Measurements from ENCODE around the gene DNM1L.

Gene DNM1L

GRCh38 chr12:32743264-32743663 lies 64.2 kb downstream of the DNM1L start:
- TF ChIP-seq CTCF (IDR thresholded peaks at IDR 0.05), result no peak

- no peak for TF ChIP-seq CTCF (IDR thresholded peaks at IDR 0.05)
Measured at GRCh38 chr12:32753605-32754004, 74.5 kb downstream of the DNM1L start.

- no peak for TF ChIP-seq CTCF (IDR thresholded peaks at IDR 0.05)
Measured at GRCh38 chr12:32754111-32754510, 75.0 kb downstream of the DNM1L start.

GRCh38 chr12:32755051-32755653 lies 76.1 kb downstream of the DNM1L start:
- TF ChIP-seq CTCF (IDR thresholded peaks at IDR 0.05), result peak; percentile 84

GRCh38 chr12:32755654-32756475 lies 76.8 kb downstream of the DNM1L start, which contains the start of gene YARS2:
Gene YARS2, minus strand, starts transcription at chr12:32755897. Its CDS starts 23 bp downstream, at chr12:32755874.
- TF ChIP-seq CTCF (IDR thresholded peaks at IDR 0.05), result peak; percentile 86

GRCh38 chr12:32756476-32757066 lies 77.5 kb downstream of the DNM1L start:
- TF ChIP-seq CTCF (IDR thresholded peaks at IDR 0.05), result no peak

GRCh38 chr12:32757157-32757556 lies 78.1 kb downstream of the DNM1L start:
- no peak for TF ChIP-seq CTCF (IDR thresholded peaks at IDR 0.05)
